GM10248 (cell line): ENCODE results near the gene MAP4K1.
"Not testable (repeated sequence)": the region's sequence is repeated elsewhere in the genome, so short reads cannot be mapped to it uniquely, and the experiment has no call there.

Source experiments
- CTCF ChIA-PET: fragments of 300-600 bp; sonication (Branson Sonifier 250); formaldehyde crosslinking; extraction: SDS; loops from one replicate; lab custom pipeline; 2021; ENCODE audit warnings: antibody characterized with exemption; lab: Yijun Ruan, JAX
- POLR2A ChIA-PET: fragments of 350-650 bp; sonication (Branson Sonifier 250); formaldehyde crosslinking; extraction: SDS; loops from one replicate; lab custom pipeline; 2020; ENCODE audit warnings: antibody characterized with exemption; lab: Yijun Ruan, JAX
- DNase-seq: peaks from one replicate; pipeline ENCODE4 v3.0.0; 2012; ENCODE audit errors: extremely low spot score
- TF ChIP-seq, protein P1 (sequence below): IDR thresholded peaks from 2 replicates; pipeline ENCODE4 v1.5.1; 2012; ENCODE audit warnings: mild to moderate bottlenecking, low read depth; ENCODE audit errors: extremely low read depth, missing control alignments, control extremely low read depth

The MAP4K1 gene

DNA sequence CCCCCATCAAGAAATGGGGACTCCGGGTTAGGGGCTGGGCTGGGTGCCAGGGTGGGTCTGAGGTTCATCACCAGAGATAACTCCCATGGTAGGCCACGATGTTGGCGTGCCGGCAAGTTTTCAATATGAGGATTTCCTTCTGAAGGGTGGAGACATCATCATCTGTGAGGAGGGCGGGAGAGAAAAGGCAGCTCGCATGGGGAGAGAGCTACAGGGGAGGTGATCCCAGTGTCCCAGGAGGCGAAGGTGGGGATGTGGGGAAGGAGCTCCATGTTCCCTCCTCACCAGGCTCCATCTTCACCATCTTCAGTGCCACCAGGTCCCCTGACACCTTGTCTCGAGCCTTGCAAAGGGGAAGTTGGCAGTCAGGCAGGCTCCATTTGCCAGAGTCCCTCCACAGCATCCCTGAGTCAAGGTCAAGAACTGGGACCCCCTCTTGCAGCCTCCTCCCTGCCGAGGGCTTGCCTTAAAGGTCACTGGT is 430 bp downstream of the MAP4K1 start:
- TF ChIP-seq, protein P1, sequence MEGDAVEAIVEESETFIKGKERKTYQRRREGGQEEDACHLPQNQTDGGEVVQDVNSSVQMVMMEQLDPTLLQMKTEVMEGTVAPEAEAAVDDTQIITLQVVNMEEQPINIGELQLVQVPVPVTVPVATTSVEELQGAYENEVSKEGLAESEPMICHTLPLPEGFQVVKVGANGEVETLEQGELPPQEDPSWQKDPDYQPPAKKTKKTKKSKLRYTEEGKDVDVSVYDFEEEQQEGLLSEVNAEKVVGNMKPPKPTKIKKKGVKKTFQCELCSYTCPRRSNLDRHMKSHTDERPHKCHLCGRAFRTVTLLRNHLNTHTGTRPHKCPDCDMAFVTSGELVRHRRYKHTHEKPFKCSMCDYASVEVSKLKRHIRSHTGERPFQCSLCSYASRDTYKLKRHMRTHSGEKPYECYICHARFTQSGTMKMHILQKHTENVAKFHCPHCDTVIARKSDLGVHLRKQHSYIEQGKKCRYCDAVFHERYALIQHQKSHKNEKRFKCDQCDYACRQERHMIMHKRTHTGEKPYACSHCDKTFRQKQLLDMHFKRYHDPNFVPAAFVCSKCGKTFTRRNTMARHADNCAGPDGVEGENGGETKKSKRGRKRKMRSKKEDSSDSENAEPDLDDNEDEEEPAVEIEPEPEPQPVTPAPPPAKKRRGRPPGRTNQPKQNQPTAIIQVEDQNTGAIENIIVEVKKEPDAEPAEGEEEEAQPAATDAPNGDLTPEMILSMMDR: no peak
- CTCF ChIA-PET: interaction anchor here (1.4 to 11.5 kb wide), 2 partner anchors 8 to 18 kb away, joined by 3 to 91 read pairs; no protein-coding TSS in a partner anchor
- no peak for DNase-seq
- POLR2A ChIA-PET: interaction anchor here (0.7 to 1.4 kb wide), 2 partner anchors 16 to 61 kb away, joined by 3 to 4 read pairs; no protein-coding TSS in a partner anchor

DNA sequence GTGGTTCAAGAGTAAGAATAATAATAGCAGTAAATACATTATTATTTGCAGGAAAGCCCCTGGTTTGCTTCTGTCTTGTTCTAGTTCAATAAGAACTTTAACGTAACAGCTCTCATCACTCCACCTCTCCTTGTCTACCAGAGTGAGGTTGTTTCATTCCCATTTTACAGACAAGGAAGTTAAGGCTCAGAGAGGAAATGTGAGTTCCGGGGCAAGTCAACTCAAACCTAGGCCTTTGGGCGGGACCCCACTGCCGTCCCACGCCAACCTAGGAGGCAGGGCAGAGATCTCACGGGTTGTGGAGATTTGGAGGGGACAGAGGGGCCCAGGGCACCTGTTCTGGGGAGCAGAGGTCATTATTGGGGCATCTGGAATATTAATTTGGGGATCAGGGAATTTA is 1.5 kb downstream of the MAP4K1 start:
- CTCF ChIA-PET: interaction anchor here (1.2 to 11.5 kb wide), 2 partner anchors 19 to 214 kb away, joined by 4 to 91 read pairs; partner anchors contain the start of gene FAM98C
- DNase-seq: no peak
- TF ChIP-seq, protein P1: no peak
- POLR2A ChIA-PET: no interaction called here

DNA sequence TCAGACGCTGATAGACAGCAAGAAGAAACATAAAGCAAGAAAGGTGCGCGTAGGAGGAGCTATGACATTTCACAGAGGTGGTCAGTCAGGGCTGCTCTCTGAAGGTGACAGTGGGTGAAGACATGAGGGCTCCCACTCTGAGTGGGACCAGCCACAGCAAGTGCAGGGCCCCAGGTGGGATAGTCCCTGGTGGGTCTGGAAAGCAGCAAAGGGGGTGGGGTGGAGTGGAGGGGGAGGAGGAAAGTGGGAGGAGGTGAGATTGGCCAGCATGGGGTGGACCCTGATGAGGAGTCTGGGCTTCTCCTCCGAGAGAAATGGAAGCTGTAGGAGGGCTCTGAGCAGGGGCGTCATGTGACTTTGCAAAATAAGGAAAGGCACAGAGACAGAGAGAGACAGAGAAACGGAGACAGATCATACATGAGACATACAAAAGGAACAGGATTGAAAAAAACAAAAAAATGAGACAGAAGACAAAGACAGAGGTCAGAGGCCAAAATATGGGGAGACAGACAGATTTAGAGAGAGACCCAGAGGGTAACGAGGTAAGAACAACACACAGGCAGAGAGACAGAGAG is 2.7 kb downstream of the MAP4K1 start:
- POLR2A ChIA-PET: no interaction called here
- CTCF ChIA-PET: interaction anchor here (1.2 to 11.5 kb wide), 2 partner anchors 21 to 212 kb away, joined by 4 to 91 read pairs; partner anchors contain the start of gene FAM98C
- TF ChIP-seq, protein P1: no peak

GRCh38 chr19:38614289-38614688 is 3.5 kb downstream of the MAP4K1 start:
- DNase-seq: no peak
- TF ChIP-seq, protein P1: no peak
- ChIA-PET POLR2A (interaction anchor here (0.6 kb wide), 1 partner anchor 23 kb away, joined by 6 read pairs; no protein-coding TSS in a partner anchor), CTCF (interaction anchor here (11.5 kb wide), 1 partner anchor 21 kb away, joined by 91 read pairs; no protein-coding TSS in a partner anchor)

More for the DNA sequence above, 2.7 kb downstream of the MAP4K1 start:
- no peak for DNase-seq

- ChIA-PET CTCF (interaction anchor here (1.3 to 2.1 kb wide), 2 partner anchors 12 kb away, joined by 3 to 5 read pairs; partner anchors contain the start of gene EIF3K), POLR2A (no interaction called here)
- DNase-seq: no peak
Measured at GRCh38 chr19:38606131-38606530, 11.6 kb downstream of the MAP4K1 start.

GRCh38 chr19:38602856-38603255 is 14.9 kb downstream of the MAP4K1 start:
- DNase-seq, POLR2A ChIA-PET, CTCF ChIA-PET: not testable (repeated sequence)

More at GRCh38 chr19:38606131-38606530, 11.6 kb downstream of the MAP4K1 start:
- TF ChIP-seq, protein P1: no peak

GRCh38 chr19:38599722-38600121 is 18.0 kb downstream of the MAP4K1 start:
- CTCF ChIA-PET: no interaction called here
- TF ChIP-seq, protein P1: no peak
- POLR2A ChIA-PET: interaction anchor here (0.5 to 0.7 kb wide), 2 partner anchors 35 to 147 kb away, joined by 7 to 10 read pairs; no protein-coding TSS in a partner anchor
- DNase-seq: no peak
